Activated CD8-positive, alpha-beta T cell treated with anti-CD3 and anti-CD28 coated beads for 36 hours (primary cell): Measurements from ENCODE around the gene MEI4. TPM values are rescaled to one million over a fixed set of nuclear protein-coding genes. Genes with fewer than 3 reads are reported as not detected.

Source experiments
- ATAC-seq: fragments of 200-7000 bp; cut with Tn5 transposase; one replicate; pipeline ENCODE4 v1.10.0; 2021; ENCODE audit warnings: mild to moderate bottlenecking, moderate library complexity
- CTCF ChIA-PET: fragments of 350-600 bp; sonication (Branson Sonifier 250); formaldehyde crosslinking; loops from one replicate; lab custom pipeline; 2021; ENCODE audit warnings: antibody characterized with exemption; lab: Charles Lee
- POLR2A ChIA-PET: fragments of 350-600 bp; sonication (Branson Sonifier 250); formaldehyde crosslinking; loops from one replicate; lab custom pipeline; 2021; ENCODE audit warnings: antibody characterized with exemption; lab: Charles Lee
- DNase-seq: peaks from one replicate; pipeline ENCODE4 v3.0.0-alpha.2; 2020
- H3K27ac Mint-ChIP-seq: one replicate; pipeline ENCODE4 v1.8.0; 2021; ENCODE audit warnings: mild to moderate bottlenecking, mixed read lengths
- H3K27me3 Mint-ChIP-seq: one replicate; pipeline ENCODE4 v1.8.0; 2021; ENCODE audit warnings: mixed read lengths
- H3K36me3 Mint-ChIP-seq: one replicate; pipeline ENCODE4 v1.8.0; 2021; ENCODE audit warnings: low read depth, mixed read lengths
- H3K4me1 Mint-ChIP-seq: one replicate; pipeline ENCODE4 v1.8.0; 2021; ENCODE audit warnings: low read depth, mixed read lengths
- H3K4me3 Mint-ChIP-seq: one replicate; pipeline ENCODE4 v1.8.0; 2021; ENCODE audit warnings: mild to moderate bottlenecking, moderate library complexity, mixed read lengths
- H3K9me3 Mint-ChIP-seq: one replicate; pipeline ENCODE4 v1.8.0; 2021; ENCODE audit warnings: mixed read lengths
- intact Hi-C: fragments of 100-400 bp; cut with micrococcal nuclease; formaldehyde crosslinking; loops from one replicate; pipeline ENCODE4 v1.10.0; 2022
- total RNA-seq, 2 experiments: library from RNA; stranded (reverse); gene quantifications; one replicate each; pipeline ENCODE4 v1.2.3, GENCODE V29; 2021
- TF ChIP-seq, protein P1 (sequence below): fragments of 200-600 bp; IDR thresholded peaks from one replicate; pipeline ENCODE4 v1.8.0; 2022; ENCODE audit warnings: antibody characterized with exemption, mild to moderate bottlenecking

Gene MEI4
- total RNA-seq, 2 experiments from 2014 or later = not detected

DNA sequence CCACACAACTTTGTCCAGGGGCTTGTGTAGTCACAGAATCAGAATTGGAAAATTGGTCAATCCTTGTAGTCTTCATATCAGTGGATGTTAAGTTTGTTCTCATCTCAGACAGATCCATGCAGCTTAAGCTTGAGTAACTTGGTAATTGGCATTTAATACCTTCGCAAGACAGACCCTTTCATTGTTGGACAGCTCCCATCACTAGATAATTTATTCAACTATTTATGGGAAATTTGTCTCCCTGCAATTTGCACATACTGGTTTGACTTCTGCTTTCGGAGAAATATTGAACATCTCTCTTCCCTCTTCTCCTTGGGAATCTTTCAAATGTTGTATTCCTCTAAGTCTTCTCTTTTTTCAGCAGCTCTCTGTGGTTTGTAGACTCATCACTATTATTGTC lies 17.1 kb downstream of the MEI4 start:
- Mint-ChIP-seq H3K36me3 (no peaks in the 10 kb centered on the region), H3K4me3 (no peak overlapping the region), H3K27me3 (no peaks in the 10 kb centered on the region), H3K27ac (no peak overlapping the region), H3K9me3 (peaks cover 3% of the 10 kb centered on the region), H3K4me1 (no peaks in the 10 kb centered on the region)
- intact Hi-C loops = no loop called here
- ChIA-PET CTCF (interaction anchor here (0.8 kb wide), 1 partner anchor 20 kb away, joined by 3 read pairs; no protein-coding TSS in a partner anchor), POLR2A (no interaction called here)
- no peak for ATAC-seq
- TF ChIP-seq, protein P1, sequence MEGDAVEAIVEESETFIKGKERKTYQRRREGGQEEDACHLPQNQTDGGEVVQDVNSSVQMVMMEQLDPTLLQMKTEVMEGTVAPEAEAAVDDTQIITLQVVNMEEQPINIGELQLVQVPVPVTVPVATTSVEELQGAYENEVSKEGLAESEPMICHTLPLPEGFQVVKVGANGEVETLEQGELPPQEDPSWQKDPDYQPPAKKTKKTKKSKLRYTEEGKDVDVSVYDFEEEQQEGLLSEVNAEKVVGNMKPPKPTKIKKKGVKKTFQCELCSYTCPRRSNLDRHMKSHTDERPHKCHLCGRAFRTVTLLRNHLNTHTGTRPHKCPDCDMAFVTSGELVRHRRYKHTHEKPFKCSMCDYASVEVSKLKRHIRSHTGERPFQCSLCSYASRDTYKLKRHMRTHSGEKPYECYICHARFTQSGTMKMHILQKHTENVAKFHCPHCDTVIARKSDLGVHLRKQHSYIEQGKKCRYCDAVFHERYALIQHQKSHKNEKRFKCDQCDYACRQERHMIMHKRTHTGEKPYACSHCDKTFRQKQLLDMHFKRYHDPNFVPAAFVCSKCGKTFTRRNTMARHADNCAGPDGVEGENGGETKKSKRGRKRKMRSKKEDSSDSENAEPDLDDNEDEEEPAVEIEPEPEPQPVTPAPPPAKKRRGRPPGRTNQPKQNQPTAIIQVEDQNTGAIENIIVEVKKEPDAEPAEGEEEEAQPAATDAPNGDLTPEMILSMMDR = no peak
- no peak for DNase-seq

DNA sequence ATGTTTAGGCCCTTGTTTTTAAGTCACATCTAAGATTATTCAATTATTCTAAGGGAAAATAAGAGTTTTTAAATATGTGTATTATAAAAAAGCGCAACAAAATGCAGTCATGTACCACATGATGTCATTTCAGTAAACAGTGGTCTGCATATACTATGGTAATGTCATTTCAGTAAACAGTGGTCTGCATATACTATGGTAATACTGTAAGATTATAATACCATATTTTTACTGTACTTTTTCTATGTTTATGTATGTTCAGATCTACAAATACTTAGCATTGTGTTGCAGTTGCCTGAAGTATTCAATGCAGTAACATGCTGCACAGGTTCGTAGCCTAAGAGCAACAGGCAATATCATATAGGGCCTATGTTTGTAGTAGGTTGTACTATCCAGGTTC lies 21.4 kb downstream of the MEI4 start:
- Mint-ChIP-seq H3K4me3 (no peak overlapping the region), H3K27me3 (no peaks in the 10 kb centered on the region), H3K27ac (no peak overlapping the region), H3K36me3 (no peaks in the 10 kb centered on the region), H3K9me3 (peaks cover 2% of the 10 kb centered on the region), H3K4me1 (no peaks in the 10 kb centered on the region)
- ATAC-seq = no peak
- POLR2A ChIA-PET = no interaction called here
- CTCF ChIA-PET = no interaction called here
- TF ChIP-seq, protein P1 = no peak
- DNase-seq = no peak
- intact Hi-C loops = no loop called here

DNA sequence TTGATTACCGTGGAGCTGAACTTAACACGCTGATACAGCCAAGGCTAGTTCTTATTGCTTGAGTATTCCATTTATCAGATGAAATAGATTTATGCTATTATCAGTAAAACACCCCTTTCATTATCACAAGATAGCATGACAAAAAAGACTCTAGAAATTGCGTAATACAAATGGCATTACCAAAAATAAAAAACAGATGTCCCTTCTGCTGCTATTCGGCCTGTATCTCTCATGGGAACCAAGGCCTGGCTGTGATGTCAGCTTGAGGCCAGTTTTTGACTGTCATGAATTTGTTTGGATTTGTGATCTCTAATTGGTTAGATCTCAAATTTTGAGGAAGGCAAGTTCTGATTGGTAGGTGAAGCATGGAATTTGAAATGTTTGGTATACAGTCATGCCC lies 25.2 kb downstream of the MEI4 start:
- ATAC-seq = no peak
- H3K27ac Mint-ChIP-seq = no peak overlapping the region
- H3K4me1 Mint-ChIP-seq = no peaks in the 10 kb centered on the region
- H3K9me3 Mint-ChIP-seq = no peaks in the 10 kb centered on the region
- H3K27me3 Mint-ChIP-seq = no peaks in the 10 kb centered on the region
- no peak overlapping the region for H3K4me3 Mint-ChIP-seq
- intact Hi-C loops = no loop called here
- ChIA-PET CTCF (no interaction called here), POLR2A (no interaction called here)
- TF ChIP-seq, protein P1 = no peak
- no peak for DNase-seq
- no peaks in the 10 kb centered on the region for H3K36me3 Mint-ChIP-seq

DNA sequence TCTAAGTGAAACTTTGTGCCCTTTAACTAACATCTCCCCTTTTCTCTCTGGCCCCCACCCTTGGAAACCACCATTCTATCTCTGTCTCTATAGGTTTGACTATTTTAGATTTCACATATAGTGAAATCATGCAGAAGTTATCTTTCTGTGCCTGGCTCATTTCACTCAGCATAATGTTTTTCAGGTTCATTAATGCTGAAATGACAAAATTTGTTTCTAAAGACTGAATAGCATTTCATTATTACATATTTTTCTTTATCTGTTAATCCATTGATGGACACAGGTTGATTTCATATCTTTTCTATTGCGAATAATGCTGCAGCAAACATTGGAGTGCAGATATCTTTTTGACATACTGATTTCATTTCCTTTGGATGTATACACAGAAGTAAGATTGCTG lies 30.7 kb downstream of the MEI4 start:
- Mint-ChIP-seq H3K27ac (no peak overlapping the region), H3K36me3 (no peaks in the 10 kb centered on the region), H3K4me3 (no peak overlapping the region), H3K9me3 (no peaks in the 10 kb centered on the region), H3K27me3 (no peaks in the 10 kb centered on the region), H3K4me1 (no peaks in the 10 kb centered on the region)
- no peak for ATAC-seq
- DNase-seq = no peak
- intact Hi-C loops = no loop called here
- POLR2A ChIA-PET = no interaction called here
- CTCF ChIA-PET = no interaction called here
- TF ChIP-seq, protein P1 = no peak

DNA sequence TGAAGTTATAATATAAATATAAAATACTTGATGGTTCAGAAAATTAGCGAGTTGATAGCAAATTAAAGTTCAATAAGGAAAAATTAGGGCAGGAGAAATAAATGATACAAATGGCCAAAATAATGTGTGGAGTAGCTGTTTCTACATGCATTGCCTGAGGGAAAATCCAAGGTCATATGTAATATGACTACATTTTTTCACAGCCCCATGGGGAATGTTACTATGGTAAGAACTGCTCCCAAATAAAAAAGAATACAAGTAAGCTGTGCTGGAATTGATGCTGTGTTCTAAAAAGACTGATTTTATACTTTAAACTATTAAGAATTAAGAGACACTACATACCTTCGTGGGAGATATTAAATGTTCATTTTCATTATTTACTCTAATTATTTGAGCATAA lies 34.1 kb downstream of the MEI4 start:
- no peaks in the 10 kb centered on the region for H3K9me3 Mint-ChIP-seq
- no peaks in the 10 kb centered on the region for H3K36me3 Mint-ChIP-seq
- intact Hi-C loops = no loop called here
- H3K27ac Mint-ChIP-seq = no peak overlapping the region
- no peak for DNase-seq
- ChIA-PET CTCF (no interaction called here), POLR2A (no interaction called here)
- H3K27me3 Mint-ChIP-seq = no peaks in the 10 kb centered on the region
- TF ChIP-seq, protein P1 = no peak
- H3K4me1 Mint-ChIP-seq = no peaks in the 10 kb centered on the region
- no peak overlapping the region for H3K4me3 Mint-ChIP-seq
- ATAC-seq = no peak
